Kidney (tissue), 14 donors: ENCODE data around the gene EML6. TPM values are rescaled to one million over a fixed set of nuclear protein-coding genes. Genes with fewer than 3 reads are reported as not detected.

ENCODE experiments used
- DNase-seq, 5 donors: peaks; one replicate each; pipeline ENCODE4 v3.0.0-alpha.2; 2013 to 2020
- FAIRE-seq: peaks from 2 replicates; lab custom pipeline; 2012; peaks lifted over from hg19 to GRCh38; lab: Jason Lieb, UNC
- H3K27ac ChIP-seq, 2 donors: one replicate each; pipeline ENCODE4 v1.7.0; 2013; ENCODE audit warnings: low read depth in 2 of 2, low read length in 2 of 2, inconsistent platforms in 1 of 2
- H3K27me3 ChIP-seq: one replicate; pipeline ENCODE4 v1.7.1; 2013; ENCODE audit warnings: low read length, inconsistent platforms; ENCODE audit not compliant: control insufficient read depth, insufficient read depth
- H3K36me3 ChIP-seq, 3 donors: one replicate each; pipeline versions ENCODE4 v1.7.0 to v1.7.1; 2013; ENCODE audit warnings: low read length in 3 of 3, control low read depth in 1 of 3, inconsistent platforms in 1 of 3; ENCODE audit not compliant: insufficient read depth in 3 of 3, control insufficient read depth in 2 of 3
- H3K4me1 ChIP-seq, 3 donors: one replicate each; pipeline versions ENCODE4 v1.7.0 to v1.7.1; 2013; ENCODE audit warnings: low read length in 3 of 3, inconsistent platforms in 1 of 3, low read depth in 1 of 3; ENCODE audit not compliant: control insufficient read depth in 2 of 3, insufficient read depth in 2 of 3
- H3K4me3 ChIP-seq, 3 donors: one replicate each; pipeline versions ENCODE4 v1.7.0 to v1.8.1; 2013; ENCODE audit warnings: low read length in 3 of 3, control low read depth in 1 of 3, inconsistent platforms in 1 of 3
- H3K9ac ChIP-seq, 3 donors: one replicate each; pipeline versions ENCODE4 v1.7.0 to v1.7.1; 2013; ENCODE audit warnings: low read length in 3 of 3, control low read depth in 1 of 3, inconsistent platforms in 1 of 3
- H3K9me3 ChIP-seq, 3 donors: one replicate each; pipeline versions ENCODE4 v1.7.0 to v1.7.1; 2013; ENCODE audit warnings: low read length in 3 of 3, control low read depth in 1 of 3, inconsistent platforms in 1 of 3; ENCODE audit not compliant: control insufficient read depth in 2 of 3, insufficient read depth in 1 of 3
- intact Hi-C: fragments of 100-400 bp; cut with DNase I; formaldehyde crosslinking; loops from one replicate; pipeline ENCODE4 v1.11.1; 2022
- polyA plus RNA-seq: library from polyadenylated mRNA; stranded (reverse); fragments of 350-450 nt; fragmentation: Illumina TruSeq; extraction: RNeasy Lipid Tissue Mini Kit (QIAGEN cat#74804); gene quantifications from one replicate; pipeline ENCODE4 v1.2.3, GENCODE V29; 2014; ENCODE audit warnings: low read depth, low replicate concordance; ENCODE audit not compliant: insufficient read depth
- total RNA-seq: library from RNA; stranded (reverse); fragmentation: NEBNext Ultra II Directional; extraction: Animal tissue kit (Norgen Biotek cat#: 25700); gene quantifications from one replicate; pipeline ENCODE4 v1.2.1, GENCODE V29; 2021
- TF ChIP-seq, protein P1 (sequence below): IDR thresholded peaks from 3 replicates; pipeline ENCODE4 v1.5.1; 2012; ENCODE audit warnings: mild to moderate bottlenecking, moderate library complexity, borderline replicate concordance; ENCODE audit not compliant: insufficient read depth; ENCODE audit errors: extremely low read depth
- donor health status: control.
- donor health status: control.
- donor health status: control.
- donor health status: control.
- donor health status: control.
- donor health status: DM: yes; HTN: yes; CAD: no.
- donor health status: Normal renal cell carcinoma (clear cell type).

The EML6 gene
- total and polyA plus RNA-seq, 2 donors from 2014 or later, result 1.7 to 3.1 TPM

DNA sequence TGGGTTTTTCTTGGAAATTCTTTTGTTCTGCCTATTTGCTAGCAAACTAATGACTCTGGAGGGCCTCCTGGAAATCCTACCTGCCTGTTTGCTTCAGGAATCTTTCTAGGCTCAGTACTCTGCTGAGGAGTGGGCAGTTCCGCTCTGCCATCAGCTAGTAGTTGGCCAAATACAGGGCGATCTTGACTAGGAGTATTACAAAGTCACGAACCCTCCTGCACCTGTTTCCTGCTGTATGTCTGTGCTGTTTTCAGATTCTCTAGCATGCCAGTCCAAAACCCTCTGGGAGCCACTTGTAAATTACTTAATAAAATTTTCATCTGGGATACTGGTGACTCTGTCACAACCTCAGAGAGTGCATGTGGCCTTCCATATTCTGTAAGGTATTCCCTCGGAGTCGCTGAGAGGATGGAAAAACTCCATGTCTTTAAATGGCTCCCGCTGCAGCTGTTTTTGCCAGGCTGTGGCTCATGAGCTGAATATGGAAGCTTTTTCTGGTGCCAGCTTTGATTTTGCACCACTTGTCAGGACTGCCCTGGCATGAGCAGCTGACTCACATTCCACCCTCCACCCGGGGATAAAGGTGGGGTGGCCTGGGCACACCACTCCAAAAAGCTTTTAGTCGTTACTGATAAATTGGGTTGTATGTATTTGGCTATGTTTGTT is 203.8 kb downstream of the EML6 start:
- Histone ChIP-seq H3K9me3 (no peaks in the 10 kb centered on the region), H3K27me3 (no peaks in the 10 kb centered on the region), H3K4me3 (no peak overlapping the region), H3K9ac (no peak overlapping the region), H3K4me1 (no peaks in the 10 kb centered on the region), H3K27ac (no peak overlapping the region), H3K36me3 (no peaks in the 10 kb centered on the region)
- no peak for DNase-seq
- TF ChIP-seq, protein P1, sequence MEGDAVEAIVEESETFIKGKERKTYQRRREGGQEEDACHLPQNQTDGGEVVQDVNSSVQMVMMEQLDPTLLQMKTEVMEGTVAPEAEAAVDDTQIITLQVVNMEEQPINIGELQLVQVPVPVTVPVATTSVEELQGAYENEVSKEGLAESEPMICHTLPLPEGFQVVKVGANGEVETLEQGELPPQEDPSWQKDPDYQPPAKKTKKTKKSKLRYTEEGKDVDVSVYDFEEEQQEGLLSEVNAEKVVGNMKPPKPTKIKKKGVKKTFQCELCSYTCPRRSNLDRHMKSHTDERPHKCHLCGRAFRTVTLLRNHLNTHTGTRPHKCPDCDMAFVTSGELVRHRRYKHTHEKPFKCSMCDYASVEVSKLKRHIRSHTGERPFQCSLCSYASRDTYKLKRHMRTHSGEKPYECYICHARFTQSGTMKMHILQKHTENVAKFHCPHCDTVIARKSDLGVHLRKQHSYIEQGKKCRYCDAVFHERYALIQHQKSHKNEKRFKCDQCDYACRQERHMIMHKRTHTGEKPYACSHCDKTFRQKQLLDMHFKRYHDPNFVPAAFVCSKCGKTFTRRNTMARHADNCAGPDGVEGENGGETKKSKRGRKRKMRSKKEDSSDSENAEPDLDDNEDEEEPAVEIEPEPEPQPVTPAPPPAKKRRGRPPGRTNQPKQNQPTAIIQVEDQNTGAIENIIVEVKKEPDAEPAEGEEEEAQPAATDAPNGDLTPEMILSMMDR, result no peak
- intact Hi-C loops, result no loop called here
- no peak for FAIRE-seq

DNA sequence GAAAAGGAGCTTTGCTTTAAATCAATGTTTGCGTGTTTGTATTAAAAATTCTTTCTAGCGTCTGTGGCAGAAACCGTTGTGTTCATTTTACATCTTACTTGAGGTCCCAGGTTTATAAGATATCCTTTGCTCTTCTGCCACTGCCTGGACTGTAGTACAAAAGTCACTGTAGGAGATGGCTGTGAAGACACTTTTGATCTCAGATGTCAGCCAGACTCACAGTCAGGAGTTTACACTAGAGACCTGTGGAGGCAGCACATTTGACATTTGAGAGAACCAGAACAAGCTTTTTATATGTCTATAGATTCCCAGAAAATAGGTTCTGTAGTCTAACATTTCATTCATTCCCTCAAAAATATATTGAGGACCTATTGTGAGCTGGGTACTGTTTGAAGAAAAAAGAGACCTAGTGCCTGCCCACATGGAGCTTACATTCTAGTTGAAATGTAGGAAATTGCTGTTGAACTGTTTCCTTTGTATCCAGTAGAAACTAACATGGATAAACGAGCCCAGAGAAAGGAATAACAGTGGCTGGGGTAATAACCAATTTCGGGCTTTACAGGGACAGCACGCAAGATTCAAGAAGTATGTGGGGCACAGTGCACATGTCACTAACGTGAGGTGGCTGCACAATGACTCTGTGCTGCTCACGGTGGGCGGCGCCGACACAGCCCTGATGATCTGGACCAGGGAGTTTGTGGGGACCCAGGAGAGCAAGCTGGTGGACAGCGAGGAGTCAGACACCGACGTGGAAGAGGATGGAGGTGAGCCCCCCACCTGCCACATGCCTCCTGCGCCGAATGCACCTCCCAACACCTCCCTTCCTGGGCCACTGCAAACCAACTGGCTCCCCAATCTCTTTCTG is 204.5 kb downstream of the EML6 start:
- H3K27ac ChIP-seq, result no peak overlapping the region
- no peak overlapping the region for H3K9ac ChIP-seq
- no peak for FAIRE-seq
- no peak for DNase-seq
- H3K4me3 ChIP-seq, result no peak overlapping the region
- TF ChIP-seq, protein P1, result no peak
- no peaks in the 10 kb centered on the region for H3K9me3 ChIP-seq
- H3K4me1 ChIP-seq, result no peaks in the 10 kb centered on the region
- intact Hi-C loops, result no loop called here
- no peaks in the 10 kb centered on the region for H3K36me3 ChIP-seq
- no peaks in the 10 kb centered on the region for H3K27me3 ChIP-seq

DNA sequence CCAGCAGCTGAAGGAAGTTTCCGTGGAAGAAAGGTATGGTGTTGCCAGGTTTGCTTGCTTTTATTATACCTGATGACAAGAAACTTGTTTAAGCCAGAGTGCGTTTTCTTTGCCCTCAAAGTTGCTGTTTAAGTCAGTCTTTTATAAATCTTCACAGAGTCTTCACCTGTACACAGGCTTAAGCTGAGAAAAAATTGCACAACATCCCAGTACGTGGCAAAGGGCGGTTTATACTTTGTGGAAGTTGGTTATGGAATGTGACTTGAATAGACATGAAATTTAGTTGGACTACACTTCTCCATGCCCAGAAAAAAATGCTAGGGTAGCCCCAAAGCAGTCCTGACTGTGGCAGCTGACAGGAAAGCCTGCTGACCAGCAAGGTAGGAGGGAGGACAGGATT is 205.3 kb downstream of the EML6 start:
- H3K4me3 ChIP-seq, result no peak overlapping the region
- DNase-seq (no peak), FAIRE-seq (no peak)
- H3K9ac ChIP-seq, result no peak overlapping the region
- H3K4me1 ChIP-seq, result no peaks in the 10 kb centered on the region
- H3K9me3 ChIP-seq, result no peaks in the 10 kb centered on the region
- H3K27ac ChIP-seq, result no peak overlapping the region
- intact Hi-C loops, result no loop called here
- TF ChIP-seq, protein P1, result no peak
- H3K36me3 ChIP-seq, result no peaks in the 10 kb centered on the region
- H3K27me3 ChIP-seq, result no peaks in the 10 kb centered on the region
